ENCODE results near the gene LITAFD.
"Not testable (repeated sequence)": the region's sequence is repeated elsewhere in the genome, so short reads cannot be mapped to it uniquely, and the experiment has no call there.

LITAFD gene

GRCh38 chr16:8899709-8900317, 17.7 kb downstream of the LITAFD start:
- DNase-seq: no peak

GRCh38 chr16:8900343-8900742, 18.2 kb downstream of the LITAFD start:
- DNase-seq: no peak

GRCh38 chr16:8901320-8901861, 19.2 kb downstream of the LITAFD start:
- no peak for DNase-seq

- no peak for DNase-seq
These were observed 20.9 kb downstream of the LITAFD start for GRCh38 chr16:8903004-8903403.

- DNase-seq: no peak
These were observed 21.9 kb downstream of the LITAFD start for GRCh38 chr16:8904018-8904430.

GRCh38 chr16:8905168-8905762, 23.1 kb downstream of the LITAFD start:
- DNase-seq: no peak

- DNase-seq: no peak
These were observed 23.8 kb downstream of the LITAFD start for GRCh38 chr16:8905795-8906591.

- no peak for DNase-seq
These were observed 24.9 kb downstream of the LITAFD start for GRCh38 chr16:8907096-8907495.

- DNase-seq: no peak
These were observed 26.8 kb downstream of the LITAFD start for GRCh38 chr16:8908810-8909468.

GRCh38 chr16:8910811-8911210, 28.7 kb downstream of the LITAFD start:
- no peak for DNase-seq

- DNase-seq: no peak
These were observed 30.6 kb downstream of the LITAFD start for GRCh38 chr16:8912793-8913192.

- DNase-seq: no peak
These were observed 31.9 kb downstream of the LITAFD start for GRCh38 chr16:8914098-8914497.

- no peak for DNase-seq
These were observed 33.7 kb downstream of the LITAFD start for GRCh38 chr16:8915722-8916301.

- no peak for DNase-seq
These were observed 34.5 kb downstream of the LITAFD start for GRCh38 chr16:8916541-8917225.

- not testable (repeated sequence) for DNase-seq
These were observed 35.2 kb downstream of the LITAFD start for GRCh38 chr16:8917336-8917735.

GRCh38 chr16:8919089-8919933, 37.2 kb downstream of the LITAFD start:
- no peak for DNase-seq

GRCh38 chr16:8919934-8920462, 37.8 kb downstream of the LITAFD start:
- no peak for DNase-seq

- DNase-seq: no peak
These were observed 38.6 kb downstream of the LITAFD start for GRCh38 chr16:8920645-8921346.

GRCh38 chr16:8921347-8921984, 39.3 kb downstream of the LITAFD start:
- no peak for DNase-seq

- DNase-seq: no peak
These were observed 41.0 kb downstream of the LITAFD start for GRCh38 chr16:8923199-8923598.

Data from stimulated activated CD4-positive, alpha-beta T cell treated with anti-CD3 and anti-CD28 coated beads, Interleukin-12 subunit alpha, Interleukin-12 subunit beta, amount 100 ng/mL, for 4 hours (primary cell).